NOMO-1 treated with dmso at 0.1 percent for 144 hours (cell line): ENCODE data around the gene ENGASE.

Experiments
- DNase-seq: peaks from one replicate; lab custom pipeline; 2025; ENCODE audit not compliant: unreplicated experiment; lab: John Stamatoyannopoulos, UW

The ENGASE gene

DNA sequence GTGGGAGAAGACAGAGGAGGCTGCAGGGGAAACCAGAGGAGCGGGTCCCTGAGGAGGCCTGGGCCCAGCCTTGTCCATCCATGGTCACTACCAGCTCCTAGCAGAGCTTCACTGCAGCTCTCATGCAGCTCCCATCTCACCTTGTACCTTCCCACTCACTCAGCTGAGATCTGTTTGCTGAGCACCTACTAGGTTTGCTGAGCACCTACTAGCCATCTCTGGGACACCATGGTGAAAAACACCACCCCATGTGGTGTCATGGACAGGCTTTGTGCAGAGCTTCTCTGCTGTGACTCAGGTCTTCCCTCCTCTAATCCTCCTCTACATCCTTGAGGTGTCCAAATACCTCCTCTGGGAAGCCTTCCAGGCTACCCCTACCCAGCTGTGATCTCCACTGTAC lies 58.6 kb downstream of the ENGASE start:
- no peak for DNase-seq

DNA sequence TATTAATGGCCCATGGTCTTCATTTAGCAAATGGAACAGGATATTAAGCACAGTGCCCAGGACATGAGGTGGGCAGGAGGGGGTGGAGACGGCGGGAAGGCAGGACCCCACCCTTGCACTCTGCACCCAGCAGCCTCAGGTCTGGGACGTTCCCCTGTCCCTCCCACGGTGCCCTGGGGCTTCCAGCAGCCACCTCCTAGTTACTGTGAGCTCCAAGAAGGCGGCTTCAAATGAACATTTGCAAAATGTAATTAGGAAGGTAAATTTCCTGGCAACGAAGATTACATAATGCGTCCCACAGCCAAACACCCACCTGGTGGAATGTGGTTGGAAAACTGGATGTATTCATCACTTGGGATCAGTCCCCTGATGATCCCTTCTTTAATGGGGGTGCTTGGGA lies 59.4 kb downstream of the ENGASE start:
- DNase-seq: no peak

GRCh38 chr17:79135011-79135410 lies 60.4 kb downstream of the ENGASE start:
- DNase-seq: no peak

- no peak for DNase-seq
Measured at GRCh38 chr17:79135628-79136405, 61.2 kb downstream of the ENGASE start.
